Neuronal stem cell (in vitro differentiated cells): ENCODE measurements around the gene CACNG1.

ENCODE experiments used
- DNase-seq: peaks from one replicate; pipeline ENCODE4 v3.0.0-alpha.2; 2013; ENCODE audit warnings: low spot score
- H2AFZ ChIP-seq: one replicate; pipeline ENCODE4 v1.6.1; 2013; ENCODE audit warnings: mild to moderate bottlenecking, low read length, inconsistent platforms
- H2AK5ac ChIP-seq: 2 replicates; pipeline ENCODE4 v1.6.1; 2013; ENCODE audit warnings: low read depth, mild to moderate bottlenecking, inconsistent platforms, low read length, moderate library complexity, mixed read lengths
- H2BK120ac ChIP-seq: 2 replicates; pipeline ENCODE4 v1.6.1; 2013; ENCODE audit warnings: low read depth, mild to moderate bottlenecking, inconsistent platforms, low read length, moderate library complexity, mixed read lengths
- H2BK12ac ChIP-seq: one replicate; pipeline ENCODE4 v1.6.1; 2013; ENCODE audit warnings: low read length, inconsistent platforms
- H2BK15ac ChIP-seq: 2 replicates; pipeline ENCODE4 v1.6.1; 2013; ENCODE audit warnings: mild to moderate bottlenecking, low read length, inconsistent platforms, mixed read lengths
- H2BK5ac ChIP-seq: one replicate; pipeline ENCODE4 v1.6.1; 2013; ENCODE audit warnings: inconsistent platforms, mild to moderate bottlenecking, low read length, moderate library complexity
- H3K14ac ChIP-seq: one replicate; pipeline ENCODE4 v1.6.1; 2013; ENCODE audit warnings: low read length, inconsistent platforms
- H3K18ac ChIP-seq: 2 replicates; pipeline ENCODE4 v1.6.1; 2013; ENCODE audit warnings: low read length, inconsistent platforms
- H3K23ac ChIP-seq: 2 replicates; pipeline ENCODE4 v1.6.1; 2013; ENCODE audit warnings: low read depth, mild to moderate bottlenecking, mixed read lengths, low read length, inconsistent platforms; ENCODE audit not compliant: poor library complexity
- H3K27ac ChIP-seq: replicated peaks from 3 replicates; pipeline ENCODE4 v1.5.1; 2013; ENCODE audit warnings: low read length, inconsistent platforms
- H3K27me3 ChIP-seq, 3 experiments: 2 replicates each; pipeline ENCODE4 v1.6.1; 2013; ENCODE audit warnings: low read length in 3 of 3, mild to moderate bottlenecking in 2 of 3, inconsistent platforms in 1 of 3, low read depth in 1 of 3, mixed read lengths in 1 of 3, moderate library complexity in 1 of 3; ENCODE audit not compliant: control insufficient read depth in 3 of 3, insufficient read depth in 3 of 3
- H3K36me3 ChIP-seq, 2 donors: replicated peaks in 1 of 2; 2 replicates each; pipeline ENCODE4 v1.6.1; 2013; ENCODE audit warnings: low read length in 2 of 2; ENCODE audit not compliant: control insufficient read depth in 2 of 2, insufficient read depth in 2 of 2
- H3K4ac ChIP-seq: 2 replicates; pipeline ENCODE4 v1.6.1; 2013; ENCODE audit warnings: inconsistent platforms, mild to moderate bottlenecking, low read length, moderate library complexity
- H3K4me1 ChIP-seq, 2 donors: 1 replicate in 1 of 2; 2 replicates in 1 of 2; pipeline ENCODE4 v1.6.1; 2013; ENCODE audit warnings: low read length in 2 of 2, low read depth in 1 of 2; ENCODE audit not compliant: control insufficient read depth in 2 of 2, insufficient read depth in 1 of 2
- H3K4me2 ChIP-seq: one replicate; pipeline ENCODE4 v1.6.1; 2013; ENCODE audit warnings: mild to moderate bottlenecking, low read length, inconsistent platforms; ENCODE audit not compliant: insufficient read depth, poor library complexity, severe bottlenecking
- H3K4me3 ChIP-seq, 2 donors: 2 replicates each; pipeline ENCODE4 v1.5.1; 2013; ENCODE audit warnings: low read length in 2 of 2, mild to moderate bottlenecking in 2 of 2, inconsistent platforms in 1 of 2, moderate library complexity in 1 of 2
- H3K79me1 ChIP-seq: one replicate; pipeline ENCODE4 v1.6.1; 2013; ENCODE audit warnings: low read depth, mild to moderate bottlenecking, inconsistent platforms, low read length, moderate library complexity
- H3K9ac ChIP-seq: one replicate; pipeline ENCODE4 v1.6.1; 2013; ENCODE audit warnings: mild to moderate bottlenecking, low read depth, low read length, inconsistent platforms; ENCODE audit not compliant: poor library complexity
- H3K9me3 ChIP-seq, 2 donors: replicated peaks in 1 of 2; 2 replicates each; pipeline versions ENCODE3 to v1.6.1; 2013; ENCODE audit warnings: low read length in 2 of 2, mild to moderate bottlenecking in 2 of 2, inconsistent platforms in 1 of 2, low read depth in 1 of 2, mixed read lengths in 1 of 2, moderate library complexity in 1 of 2; ENCODE audit not compliant: control insufficient read depth in 2 of 2, insufficient read depth in 1 of 2
- H4K8ac ChIP-seq: one replicate; pipeline ENCODE4 v1.6.1; 2013; ENCODE audit warnings: low read depth, mild to moderate bottlenecking, inconsistent platforms, low read length, moderate library complexity
- H4K91ac ChIP-seq: one replicate; pipeline ENCODE4 v1.6.1; 2013; ENCODE audit warnings: low read length, low read depth, mild to moderate bottlenecking, inconsistent platforms; ENCODE audit not compliant: poor library complexity
- WGBS, 2 donors: extraction: QIAGEN DNeasy Blood & Tissue Kit; methylation state at CpG; one replicate each; pipeline ENCODE4 v1.1.7; 2013; ENCODE audit warnings: missing lambda C conversion rate in 2 of 2, mixed read lengths in 1 of 2; ENCODE audit not compliant: insufficient read length in 2 of 2, insufficient replicate concordance in 1 of 2; ENCODE audit errors: extremely low coverage in 2 of 2; 5-methylcytosine and 5-hydroxymethylcytosine counted together

The CACNG1 gene

GRCh38 chr17:67021196-67021595, 23.2 kb upstream of the CACNG1 start:
- H3K14ac ChIP-seq: no peak overlapping the region
- H3K18ac ChIP-seq: peak overlapping the region; percentile 81
- DNase-seq: no peak
- H3K4me3 ChIP-seq: no peak overlapping the region
- H3K27me3 ChIP-seq: no peaks in the 10 kb centered on the region
- no peak overlapping the region for H2AK5ac ChIP-seq
- H3K9me3 ChIP-seq: no peaks in the 10 kb centered on the region
- H2BK12ac ChIP-seq: no peak overlapping the region
- H3K27ac ChIP-seq: no peak overlapping the region
- no peak overlapping the region for H3K4ac ChIP-seq
- no peak overlapping the region for H3K4me2 ChIP-seq
- no peak overlapping the region for H4K91ac ChIP-seq
- no peak overlapping the region for H3K9ac ChIP-seq
- no peaks in the 10 kb centered on the region for H3K79me1 ChIP-seq
- no CpG with 5 or more reads among the region's 7 CpGs for WGBS, 2 donors
- H3K23ac ChIP-seq: no peak overlapping the region
- H3K36me3 ChIP-seq: peaks cover 0 to 39% of the 10 kb centered on the region in 2 donors
- no peak overlapping the region for H2BK5ac ChIP-seq
- H4K8ac ChIP-seq: no peak overlapping the region
- no peak overlapping the region for H2BK120ac ChIP-seq
- H3K4me1 ChIP-seq: peaks cover 4 to 10% of the 10 kb centered on the region in 2 donors
- H2AFZ ChIP-seq: no peak overlapping the region
- H2BK15ac ChIP-seq: no peak overlapping the region

DNA sequence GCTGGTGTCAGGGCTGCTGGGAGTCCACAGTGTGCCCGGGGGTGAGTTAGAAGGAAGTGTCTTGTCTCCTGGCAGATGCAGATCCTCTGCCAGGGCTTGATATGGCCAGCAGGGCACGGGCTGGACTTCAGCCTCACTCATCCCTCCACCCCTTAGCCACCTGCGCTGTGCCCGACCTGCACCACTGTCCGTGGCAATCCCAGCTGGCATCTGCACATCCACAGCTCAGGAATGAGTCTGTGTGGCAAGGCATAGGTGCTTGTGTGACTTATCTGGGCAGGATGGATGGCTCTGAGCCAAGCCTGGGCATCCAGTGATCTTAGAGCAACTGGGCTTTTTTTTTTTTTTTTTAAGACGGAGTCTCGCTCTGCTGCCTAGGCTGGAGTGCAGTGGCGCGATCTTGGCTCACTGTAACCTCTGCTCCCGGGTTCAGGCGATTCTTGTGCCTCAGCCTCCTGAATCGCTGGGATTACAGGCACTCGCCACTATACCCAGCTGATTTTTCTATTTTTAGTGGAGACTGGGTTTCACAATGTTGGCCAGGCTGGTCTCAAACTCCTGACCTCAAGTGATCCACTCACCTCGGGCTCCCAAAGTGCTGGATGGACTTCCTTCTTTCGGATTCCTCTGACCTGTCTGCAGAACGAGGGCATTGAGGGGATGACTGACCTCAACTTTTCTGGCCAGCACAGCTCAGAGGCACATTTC, 22.5 kb upstream of the CACNG1 start:
- Histone ChIP-seq H3K27ac (no peak overlapping the region), H2BK5ac (no peak overlapping the region), H3K23ac (peak overlapping the region; percentile 20), H3K4me3 (no peak overlapping the region), H3K4ac (no peak overlapping the region), H2BK15ac (no peak overlapping the region), H3K4me2 (no peak overlapping the region), H2BK120ac (no peak overlapping the region), H2AK5ac (peak overlapping the region; percentile 40), H3K27me3 (no peaks in the 10 kb centered on the region), H2BK12ac (no peak overlapping the region), H3K18ac (peak overlapping the region; percentile 70), H4K91ac (no peak overlapping the region), H3K79me1 (no peaks in the 10 kb centered on the region), H3K9me3 (no peaks in the 10 kb centered on the region), H3K36me3 (peaks cover 0 to 39% of the 10 kb centered on the region in 2 donors), H3K4me1 (peaks cover 4 to 10% of the 10 kb centered on the region in 2 donors), H3K9ac (no peak overlapping the region), H3K14ac (no peak overlapping the region), H2AFZ (no peak overlapping the region), H4K8ac (peak overlapping the region; percentile 92)
- no CpG with 5 or more reads among the region's 16 CpGs for WGBS, 2 donors
- DNase-seq: no peak

DNA sequence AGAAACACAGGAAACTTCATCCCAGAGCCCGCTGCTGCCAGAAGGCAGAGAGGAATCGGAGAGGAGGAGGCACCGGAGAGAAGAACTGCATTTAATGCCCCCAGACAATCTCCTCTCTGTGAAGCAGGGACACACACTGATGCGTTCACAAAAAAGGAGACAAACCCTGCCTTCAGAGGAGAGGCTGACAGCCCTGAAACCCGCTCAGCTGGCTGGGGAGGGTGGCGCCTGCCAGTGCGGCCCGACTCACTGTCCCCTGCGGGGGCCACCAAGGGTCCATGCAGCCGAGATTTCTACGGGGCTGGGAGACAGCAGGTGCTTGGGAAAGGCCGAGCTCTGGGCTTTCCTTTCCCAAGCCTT, 21.9 kb upstream of the CACNG1 start:
- Histone ChIP-seq H3K4me2 (no peak overlapping the region), H3K14ac (no peak overlapping the region), H3K27ac (no peak overlapping the region), H2BK15ac (no peak overlapping the region), H2AFZ (no peak overlapping the region), H3K23ac (no peak overlapping the region), H2BK5ac (no peak overlapping the region), H3K4ac (no peak overlapping the region), H2BK120ac (no peak overlapping the region), H3K9me3 (no peaks in the 10 kb centered on the region), H4K91ac (no peak overlapping the region), H3K27me3 (no peaks in the 10 kb centered on the region), H3K36me3 (peaks cover 0 to 39% of the 10 kb centered on the region in 2 donors), H4K8ac (no peak overlapping the region), H3K9ac (no peak overlapping the region), H3K4me3 (no peak overlapping the region), H2BK12ac (no peak overlapping the region), H3K4me1 (peaks cover 4 to 10% of the 10 kb centered on the region in 2 donors), H2AK5ac (no peak overlapping the region), H3K79me1 (no peaks in the 10 kb centered on the region), H3K18ac (no peak overlapping the region)
- WGBS, 2 donors: no CpG with 5 or more reads among the region's 12 CpGs
- DNase-seq: no peak

DNA sequence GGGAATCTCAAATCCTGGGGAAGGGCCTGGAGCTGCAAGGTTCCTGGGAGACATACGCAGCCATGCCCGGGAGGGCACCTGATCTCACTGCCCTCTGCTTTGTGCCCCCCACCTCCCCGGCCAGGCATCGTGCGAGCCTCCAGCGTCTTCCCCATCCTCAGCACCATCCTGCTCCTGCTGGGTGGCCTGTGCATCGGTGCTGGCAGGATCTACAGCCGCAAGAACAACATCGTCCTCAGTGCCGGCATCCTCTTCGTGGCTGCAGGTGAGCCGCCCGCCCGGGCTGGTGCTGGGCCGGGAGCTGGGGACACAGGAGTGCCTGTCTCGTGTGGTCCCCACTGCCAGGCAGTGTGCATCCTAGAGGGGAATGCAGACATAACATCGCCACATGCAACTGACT, 19.6 kb upstream of the CACNG1 start:
- Histone ChIP-seq H4K8ac (peak overlapping the region; percentile 23), H2BK120ac (peak overlapping the region; percentile 47), H3K27ac (no peak overlapping the region), H2BK5ac (no peak overlapping the region), H3K23ac (peak overlapping the region; percentile 89), H3K4ac (no peak overlapping the region), H2BK15ac (no peak overlapping the region), H3K79me1 (no peaks in the 10 kb centered on the region), H3K4me1 (no peaks in the 10 kb centered on the region), H4K91ac (no peak overlapping the region), H3K27me3 (no peaks in the 10 kb centered on the region), H3K4me3 (no peak overlapping the region), H3K9ac (no peak overlapping the region), H3K14ac (peak overlapping the region; percentile 89), H3K36me3 (peaks cover 0 to 32% of the 10 kb centered on the region in 2 donors), H3K9me3 (no peaks in the 10 kb centered on the region), H3K4me2 (no peak overlapping the region), H2AK5ac (peak overlapping the region; percentile 84), H2AFZ (no peak overlapping the region), H2BK12ac (peak overlapping the region; percentile 97), H3K18ac (peak overlapping the region; percentile 64)
- no CpG with 5 or more reads among the region's 17 CpGs for WGBS, 2 donors
- no peak for DNase-seq
